Muscle layer of duodenum (tissue), 2 donors: ENCODE data around the gene FBXL2.

ENCODE experiments used
- H3K27ac ChIP-seq: one replicate; pipeline ENCODE4 v1.7.0; 2013; ENCODE audit warnings: mild to moderate bottlenecking, low read length
- H3K27me3 ChIP-seq: one replicate; pipeline ENCODE4 v1.7.0; 2013; ENCODE audit warnings: low read depth, mild to moderate bottlenecking, control low read depth, low read length
- H3K36me3 ChIP-seq, 2 donors: one replicate each; pipeline ENCODE4 v1.7.0; 2013; ENCODE audit warnings: low read length in 2 of 2, control low read depth in 1 of 2, mild to moderate bottlenecking in 1 of 2; ENCODE audit not compliant: insufficient read depth in 2 of 2, control insufficient read depth in 1 of 2
- H3K4me1 ChIP-seq, 2 donors: one replicate each; pipeline ENCODE4 v1.7.0; 2013; ENCODE audit warnings: low read length in 2 of 2, mild to moderate bottlenecking in 2 of 2, control low read depth in 1 of 2, moderate library complexity in 1 of 2; ENCODE audit not compliant: insufficient read depth in 2 of 2, control insufficient read depth in 1 of 2
- H3K4me3 ChIP-seq, 2 donors: one replicate each; pipeline ENCODE4 v1.7.0; 2013; ENCODE audit warnings: low read length in 2 of 2, low read depth in 1 of 2, mild to moderate bottlenecking in 1 of 2
- H3K9me3 ChIP-seq, 2 donors: one replicate each; pipeline ENCODE4 v1.7.0; 2013; ENCODE audit warnings: low read length in 2 of 2, control low read depth in 1 of 2, mild to moderate bottlenecking in 1 of 2; ENCODE audit not compliant: control insufficient read depth in 1 of 2
- donor health status: healthy.

FBXL2 gene

GRCh38 chr3:33256249-33256648 lies 21.0 kb upstream of the FBXL2 start:
- Histone ChIP-seq H3K27ac (no peak overlapping the region), H3K4me1 (no peaks in the 10 kb centered on the region), H3K36me3 (no peaks in the 10 kb centered on the region), H3K9me3 (no peaks in the 10 kb centered on the region), H3K4me3 (no peak overlapping the region), H3K27me3 (no peaks in the 10 kb centered on the region)

GRCh38 chr3:33260104-33260503 lies 17.1 kb upstream of the FBXL2 start:
- Histone ChIP-seq H3K4me1 (no peaks in the 10 kb centered on the region), H3K27me3 (no peaks in the 10 kb centered on the region), H3K36me3 (no peaks in the 10 kb centered on the region), H3K9me3 (peaks cover 0 to 2% of the 10 kb centered on the region in 2 donors), H3K27ac (no peak overlapping the region), H3K4me3 (no peak overlapping the region)

- Histone ChIP-seq H3K4me1 (no peaks in the 10 kb centered on the region), H3K4me3 (no peak overlapping the region), H3K9me3 (peaks cover 0 to 8% of the 10 kb centered on the region in 2 donors), H3K27me3 (no peaks in the 10 kb centered on the region), H3K36me3 (no peaks in the 10 kb centered on the region), H3K27ac (no peak overlapping the region)
Observed at GRCh38 chr3:33269385-33269784, 7.9 kb upstream of the FBXL2 start.

- Histone ChIP-seq H3K4me1 (no peaks in the 10 kb centered on the region), H3K9me3 (no peaks in the 10 kb centered on the region), H3K4me3 (no peak overlapping the region), H3K36me3 (no peaks in the 10 kb centered on the region), H3K27me3 (no peaks in the 10 kb centered on the region), H3K27ac (no peak overlapping the region)
Observed at GRCh38 chr3:33271324-33271723, 5.9 kb upstream of the FBXL2 start.

- no peaks in the 10 kb centered on the region for H3K36me3 ChIP-seq
- H3K4me3 ChIP-seq, result no peak overlapping the region
- no peaks in the 10 kb centered on the region for H3K9me3 ChIP-seq
- peaks cover 0 to 3% of the 10 kb centered on the region in 2 donors for H3K4me1 ChIP-seq
- H3K27ac ChIP-seq, result no peak overlapping the region
- H3K27me3 ChIP-seq, result no peaks in the 10 kb centered on the region
Observed at GRCh38 chr3:33273628-33274027, 3.6 kb upstream of the FBXL2 start.

GRCh38 chr3:33278163-33278562 lies 921 bp downstream of the FBXL2 start:
- no peak overlapping the region for H3K27ac ChIP-seq

GRCh38 chr3:33287672-33288282 lies 10.5 kb downstream of the FBXL2 start:
- Histone ChIP-seq H3K4me3 (no peak overlapping the region), H3K9me3 (peaks cover 0 to 6% of the 10 kb centered on the region in 2 donors), H3K36me3 (no peaks in the 10 kb centered on the region), H3K27ac (no peak overlapping the region), H3K27me3 (no peaks in the 10 kb centered on the region), H3K4me1 (no peaks in the 10 kb centered on the region)

More at GRCh38 chr3:33278163-33278562, 921 bp downstream of the FBXL2 start:
- Histone ChIP-seq H3K4me3 (peak overlapping the region; percentile 71 to 80), H3K36me3 (no peaks in the 10 kb centered on the region), H3K27me3 (no peaks in the 10 kb centered on the region), H3K9me3 (no peaks in the 10 kb centered on the region), H3K4me1 (peaks cover 0 to 5% of the 10 kb centered on the region in 2 donors)

GRCh38 chr3:33299395-33300081 lies 22.3 kb downstream of the FBXL2 start:
- Histone ChIP-seq H3K4me3 (no peak overlapping the region), H3K4me1 (no peaks in the 10 kb centered on the region), H3K27me3 (no peaks in the 10 kb centered on the region), H3K9me3 (peaks cover 0 to 3% of the 10 kb centered on the region in 2 donors), H3K36me3 (peaks cover 0 to 3% of the 10 kb centered on the region in 2 donors), H3K27ac (no peak overlapping the region)

GRCh38 chr3:33312361-33312760 lies 35.1 kb downstream of the FBXL2 start:
- Histone ChIP-seq H3K27ac (no peak overlapping the region), H3K27me3 (no peaks in the 10 kb centered on the region), H3K9me3 (peaks cover 0 to 7% of the 10 kb centered on the region in 2 donors), H3K4me3 (no peak overlapping the region), H3K4me1 (no peaks in the 10 kb centered on the region), H3K36me3 (peaks cover 0 to 8% of the 10 kb centered on the region in 2 donors)

- H3K36me3 ChIP-seq, result peaks cover 0 to 8% of the 10 kb centered on the region in 2 donors
- no peaks in the 10 kb centered on the region for H3K27me3 ChIP-seq
Observed at GRCh38 chr3:33313331-33313730, 36.1 kb downstream of the FBXL2 start.

GRCh38 chr3:33314993-33315392 lies 37.8 kb downstream of the FBXL2 start:
- peaks cover 0 to 8% of the 10 kb centered on the region in 2 donors for H3K36me3 ChIP-seq
- peaks cover 0 to 7% of the 10 kb centered on the region in 2 donors for H3K9me3 ChIP-seq
- H3K4me1 ChIP-seq, result no peaks in the 10 kb centered on the region
- no peaks in the 10 kb centered on the region for H3K27me3 ChIP-seq
- H3K4me3 ChIP-seq, result no peak overlapping the region
- no peak overlapping the region for H3K27ac ChIP-seq

More at GRCh38 chr3:33313331-33313730, 36.1 kb downstream of the FBXL2 start:
- peaks cover 0 to 7% of the 10 kb centered on the region in 2 donors for H3K9me3 ChIP-seq
- no peaks in the 10 kb centered on the region for H3K4me1 ChIP-seq
- no peak overlapping the region for H3K27ac ChIP-seq
- H3K4me3 ChIP-seq, result no peak overlapping the region
